HL-60 (cell line): ENCODE data around the gene ALDOC.

ENCODE experiments used
- DNase-seq, 2 experiments: peaks; one replicate each; pipeline ENCODE4 v3.0.0-alpha.2; 2010 to 2020; ENCODE audit warnings: low read depth in 1 of 2, low spot score in 1 of 2
- H3K27ac ChIP-seq: fragments of 250-450 bp; sonication (Bioruptor Pico); replicated peaks from 2 replicates; pipeline ENCODE4 v1.5.1; 2020; ENCODE audit warnings: mild to moderate bottlenecking, moderate library complexity
- H3K27me3 ChIP-seq: fragments of 250-450 bp; sonication (Bioruptor Pico); 2 replicates; pipeline ENCODE4 v1.5.1; 2021; ENCODE audit warnings: mild to moderate bottlenecking, moderate library complexity; ENCODE audit not compliant: insufficient read depth, poor library complexity, severe bottlenecking
- H3K4me3 ChIP-seq: replicated peaks from 2 replicates; pipeline ENCODE4 v1.5.1; 2011; ENCODE audit warnings: mild to moderate bottlenecking, control low read depth, low read length; ENCODE audit not compliant: insufficient read depth
- GABPA ChIP-seq: IDR thresholded peaks from 2 replicates; pipeline ENCODE4 v1.6.1; 2012; ENCODE audit warnings: low read depth
- POLR2AphosphoS5 ChIP-seq: IDR thresholded peaks from 2 replicates; pipeline ENCODE4 v1.6.1; 2012; ENCODE audit warnings: low read depth
- REST ChIP-seq: IDR thresholded peaks from 2 replicates; pipeline ENCODE4 v1.6.1; 2012; ENCODE audit warnings: low read depth; ENCODE audit not compliant: insufficient replicate concordance
- SPI1 ChIP-seq: IDR thresholded peaks from 2 replicates; pipeline ENCODE4 v1.6.1; 2012; ENCODE audit warnings: low read depth, mild to moderate bottlenecking, borderline replicate concordance
- TF ChIP-seq, protein P1 (sequence below): IDR thresholded peaks from one replicate; pipeline ENCODE4 v1.5.1; 2011; ENCODE audit warnings: low read length, control low read depth, inconsistent platforms; ENCODE audit not compliant: insufficient read depth

Gene ALDOC

DNA sequence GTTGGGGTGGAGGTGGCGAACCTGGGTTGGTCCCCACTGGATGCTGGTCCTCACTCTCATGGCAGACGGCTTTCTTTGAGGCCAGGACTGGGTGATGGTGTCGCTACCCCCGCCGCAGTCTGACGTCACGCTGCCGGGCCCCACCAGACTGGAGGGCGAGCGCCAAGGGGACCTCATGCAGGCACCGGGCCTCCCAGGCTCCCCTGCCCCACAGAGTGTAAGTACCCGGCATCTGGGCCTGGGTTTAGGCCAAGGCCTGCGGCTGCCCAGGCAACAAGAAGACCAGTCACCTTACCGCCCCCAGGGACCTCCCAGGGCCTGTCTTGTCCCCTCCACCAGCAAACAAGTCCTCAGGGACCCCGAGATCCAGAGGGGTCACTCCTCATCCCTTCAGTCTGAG is 52.8 kb downstream of the ALDOC start:
- no peak for TF ChIP-seq SPI1
- TF ChIP-seq, protein P1, sequence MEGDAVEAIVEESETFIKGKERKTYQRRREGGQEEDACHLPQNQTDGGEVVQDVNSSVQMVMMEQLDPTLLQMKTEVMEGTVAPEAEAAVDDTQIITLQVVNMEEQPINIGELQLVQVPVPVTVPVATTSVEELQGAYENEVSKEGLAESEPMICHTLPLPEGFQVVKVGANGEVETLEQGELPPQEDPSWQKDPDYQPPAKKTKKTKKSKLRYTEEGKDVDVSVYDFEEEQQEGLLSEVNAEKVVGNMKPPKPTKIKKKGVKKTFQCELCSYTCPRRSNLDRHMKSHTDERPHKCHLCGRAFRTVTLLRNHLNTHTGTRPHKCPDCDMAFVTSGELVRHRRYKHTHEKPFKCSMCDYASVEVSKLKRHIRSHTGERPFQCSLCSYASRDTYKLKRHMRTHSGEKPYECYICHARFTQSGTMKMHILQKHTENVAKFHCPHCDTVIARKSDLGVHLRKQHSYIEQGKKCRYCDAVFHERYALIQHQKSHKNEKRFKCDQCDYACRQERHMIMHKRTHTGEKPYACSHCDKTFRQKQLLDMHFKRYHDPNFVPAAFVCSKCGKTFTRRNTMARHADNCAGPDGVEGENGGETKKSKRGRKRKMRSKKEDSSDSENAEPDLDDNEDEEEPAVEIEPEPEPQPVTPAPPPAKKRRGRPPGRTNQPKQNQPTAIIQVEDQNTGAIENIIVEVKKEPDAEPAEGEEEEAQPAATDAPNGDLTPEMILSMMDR, result no peak
- TF ChIP-seq POLR2AphosphoS5, result no peak
- TF ChIP-seq GABPA, result no peak
- no peak for TF ChIP-seq REST
- no peak overlapping the region for H3K27ac ChIP-seq
- DNase-seq, result no peak
- H3K27me3 ChIP-seq, result no peaks in the 10 kb centered on the region
- no peak overlapping the region for H3K4me3 ChIP-seq

GRCh38 chr17:28523186-28523585 is 53.5 kb downstream of the ALDOC start:
- Histone ChIP-seq H3K27ac (no peak overlapping the region), H3K4me3 (no peak overlapping the region), H3K27me3 (no peaks in the 10 kb centered on the region)
- DNase-seq, result no peak
- TF ChIP-seq GABPA, result no peak
- TF ChIP-seq, protein P1, result no peak
